WI38 (cell line): ENCODE measurements around the gene CPSF7.

Experiments
- H3K4me3 ChIP-seq: 2 replicates; pipeline ENCODE4 v1.5.1; 2011; ENCODE audit warnings: low read depth, mild to moderate bottlenecking, control low read depth, low read length
- TF ChIP-seq, protein P1 (sequence below): IDR thresholded peaks from 2 replicates; pipeline ENCODE4 v1.5.1; 2012; ENCODE audit warnings: low read depth, mild to moderate bottlenecking, control low read depth, low read length

The CPSF7 gene

GRCh38 chr11:61354208-61354607 lies 75.6 kb downstream of the CPSF7 start:
- no peak overlapping the region for H3K4me3 ChIP-seq
- TF ChIP-seq, protein P1, sequence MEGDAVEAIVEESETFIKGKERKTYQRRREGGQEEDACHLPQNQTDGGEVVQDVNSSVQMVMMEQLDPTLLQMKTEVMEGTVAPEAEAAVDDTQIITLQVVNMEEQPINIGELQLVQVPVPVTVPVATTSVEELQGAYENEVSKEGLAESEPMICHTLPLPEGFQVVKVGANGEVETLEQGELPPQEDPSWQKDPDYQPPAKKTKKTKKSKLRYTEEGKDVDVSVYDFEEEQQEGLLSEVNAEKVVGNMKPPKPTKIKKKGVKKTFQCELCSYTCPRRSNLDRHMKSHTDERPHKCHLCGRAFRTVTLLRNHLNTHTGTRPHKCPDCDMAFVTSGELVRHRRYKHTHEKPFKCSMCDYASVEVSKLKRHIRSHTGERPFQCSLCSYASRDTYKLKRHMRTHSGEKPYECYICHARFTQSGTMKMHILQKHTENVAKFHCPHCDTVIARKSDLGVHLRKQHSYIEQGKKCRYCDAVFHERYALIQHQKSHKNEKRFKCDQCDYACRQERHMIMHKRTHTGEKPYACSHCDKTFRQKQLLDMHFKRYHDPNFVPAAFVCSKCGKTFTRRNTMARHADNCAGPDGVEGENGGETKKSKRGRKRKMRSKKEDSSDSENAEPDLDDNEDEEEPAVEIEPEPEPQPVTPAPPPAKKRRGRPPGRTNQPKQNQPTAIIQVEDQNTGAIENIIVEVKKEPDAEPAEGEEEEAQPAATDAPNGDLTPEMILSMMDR, result no peak

- TF ChIP-seq, protein P1, result no peak
- no peak overlapping the region for H3K4me3 ChIP-seq
Observed at GRCh38 chr11:61353131-61354067, 76.4 kb downstream of the CPSF7 start.
